GM10248 (cell line): ENCODE results near the gene DTNB.

Experiments
- CTCF ChIA-PET: fragments of 300-600 bp; sonication (Branson Sonifier 250); formaldehyde crosslinking; extraction: SDS; loops from one replicate; lab custom pipeline; 2021; ENCODE audit warnings: antibody characterized with exemption; lab: Yijun Ruan, JAX
- POLR2A ChIA-PET: fragments of 350-650 bp; sonication (Branson Sonifier 250); formaldehyde crosslinking; extraction: SDS; loops from one replicate; lab custom pipeline; 2020; ENCODE audit warnings: antibody characterized with exemption; lab: Yijun Ruan, JAX
- DNase-seq: peaks from one replicate; pipeline ENCODE4 v3.0.0; 2012; ENCODE audit errors: extremely low spot score
- TF ChIP-seq, protein P1 (sequence below): IDR thresholded peaks from 2 replicates; pipeline ENCODE4 v1.5.1; 2012; ENCODE audit warnings: mild to moderate bottlenecking, low read depth; ENCODE audit errors: extremely low read depth, missing control alignments, control extremely low read depth

The DTNB gene

DNA sequence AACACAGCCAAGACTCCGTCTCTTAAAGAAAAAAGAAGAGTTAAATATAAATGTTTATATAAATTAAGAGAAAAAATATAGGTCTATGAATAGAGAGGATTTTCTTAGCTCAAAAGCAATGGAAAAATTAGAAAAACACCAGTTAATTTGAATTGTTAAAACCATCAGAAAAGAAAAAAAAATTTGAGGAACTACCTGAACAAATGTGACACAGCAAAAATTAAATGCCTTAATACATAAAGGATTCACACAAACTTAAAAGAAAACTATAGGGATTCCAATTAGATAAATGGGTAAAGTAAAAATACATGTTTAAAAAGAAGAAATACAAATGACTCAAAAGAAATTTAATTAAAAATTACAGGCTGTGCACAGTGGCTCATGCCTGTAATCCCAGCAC, 183.7 kb downstream of the DTNB start:
- CTCF ChIA-PET: interaction anchor here (1.2 to 1.4 kb wide), 2 partner anchors 9 to 16 kb away, joined by 3 read pairs; no protein-coding TSS in a partner anchor
- POLR2A ChIA-PET: no interaction called here
- TF ChIP-seq, protein P1, sequence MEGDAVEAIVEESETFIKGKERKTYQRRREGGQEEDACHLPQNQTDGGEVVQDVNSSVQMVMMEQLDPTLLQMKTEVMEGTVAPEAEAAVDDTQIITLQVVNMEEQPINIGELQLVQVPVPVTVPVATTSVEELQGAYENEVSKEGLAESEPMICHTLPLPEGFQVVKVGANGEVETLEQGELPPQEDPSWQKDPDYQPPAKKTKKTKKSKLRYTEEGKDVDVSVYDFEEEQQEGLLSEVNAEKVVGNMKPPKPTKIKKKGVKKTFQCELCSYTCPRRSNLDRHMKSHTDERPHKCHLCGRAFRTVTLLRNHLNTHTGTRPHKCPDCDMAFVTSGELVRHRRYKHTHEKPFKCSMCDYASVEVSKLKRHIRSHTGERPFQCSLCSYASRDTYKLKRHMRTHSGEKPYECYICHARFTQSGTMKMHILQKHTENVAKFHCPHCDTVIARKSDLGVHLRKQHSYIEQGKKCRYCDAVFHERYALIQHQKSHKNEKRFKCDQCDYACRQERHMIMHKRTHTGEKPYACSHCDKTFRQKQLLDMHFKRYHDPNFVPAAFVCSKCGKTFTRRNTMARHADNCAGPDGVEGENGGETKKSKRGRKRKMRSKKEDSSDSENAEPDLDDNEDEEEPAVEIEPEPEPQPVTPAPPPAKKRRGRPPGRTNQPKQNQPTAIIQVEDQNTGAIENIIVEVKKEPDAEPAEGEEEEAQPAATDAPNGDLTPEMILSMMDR: no peak
- DNase-seq: no peak

- POLR2A ChIA-PET: no interaction called here
- no peak for DNase-seq
- CTCF ChIA-PET: interaction anchor here (0.8 to 1.3 kb wide), 4 partner anchors 9 to 108 kb away, joined by 3 to 6 read pairs (median 4); no protein-coding TSS in a partner anchor
- TF ChIP-seq, protein P1: no peak
Observed at GRCh38 chr2:25483607-25484266, 189.6 kb downstream of the DTNB start.

DNA sequence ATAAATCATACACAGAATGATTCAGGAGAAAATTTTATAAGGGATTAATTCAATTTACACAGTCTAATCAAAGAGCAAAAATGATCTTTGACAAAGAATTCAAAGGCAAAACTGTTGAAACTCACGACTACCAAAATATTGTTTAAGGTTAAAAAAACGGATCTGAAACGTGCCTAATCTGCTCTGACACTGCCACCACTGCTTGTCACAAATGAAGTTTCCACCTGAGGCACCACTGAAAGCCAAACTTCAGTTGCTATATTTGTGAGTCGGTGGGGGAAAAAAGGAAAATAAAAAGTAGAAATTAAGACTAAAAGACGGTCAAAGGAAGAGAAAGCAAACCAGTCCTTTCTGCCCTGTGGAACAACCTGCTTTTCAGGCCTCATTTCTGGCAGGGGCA, 191.0 kb downstream of the DTNB start:
- POLR2A ChIA-PET: no interaction called here
- CTCF ChIA-PET: interaction anchor here (0.9 to 1.0 kb wide), 3 partner anchors 10 to 140 kb away, joined by 3 to 4 read pairs (median 3); partner anchors contain the start of gene DNMT3A
- no peak for DNase-seq
- TF ChIP-seq, protein P1: no peak

- ChIA-PET CTCF (interaction anchor here (0.9 to 1.5 kb wide), 6 partner anchors 8 to 139 kb away, joined by 3 to 6 read pairs (median 3); partner anchors contain the start of gene DNMT3A), POLR2A (no interaction called here)
- TF ChIP-seq, protein P1: no peak
- DNase-seq: no peak
Observed at GRCh38 chr2:25481381-25482300, 191.7 kb downstream of the DTNB start.

DNA sequence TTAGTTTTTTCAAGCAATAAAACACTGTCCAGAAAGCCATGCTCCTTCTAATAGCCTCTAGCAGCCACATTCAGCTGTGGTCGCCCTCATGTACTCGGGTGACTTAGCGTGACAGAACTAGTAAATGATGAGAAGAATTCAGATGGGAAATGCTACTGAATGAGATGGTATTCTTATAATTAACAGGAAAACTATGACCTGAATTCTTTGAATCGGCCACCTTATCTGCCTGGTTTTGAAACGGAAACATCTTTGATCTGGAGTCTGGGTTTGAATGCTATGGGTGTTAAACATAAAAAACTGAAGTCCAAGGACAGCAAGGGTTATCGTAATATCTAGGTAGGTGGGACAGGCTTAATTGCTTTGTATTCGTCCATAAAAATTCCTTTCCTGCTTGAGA, 192.8 kb downstream of the DTNB start:
- ChIA-PET CTCF (interaction anchor here (1.5 kb wide), 1 partner anchor 9 kb away, joined by 3 read pairs; no protein-coding TSS in a partner anchor), POLR2A (no interaction called here)
- TF ChIP-seq, protein P1: no peak
- no peak for DNase-seq

DNA sequence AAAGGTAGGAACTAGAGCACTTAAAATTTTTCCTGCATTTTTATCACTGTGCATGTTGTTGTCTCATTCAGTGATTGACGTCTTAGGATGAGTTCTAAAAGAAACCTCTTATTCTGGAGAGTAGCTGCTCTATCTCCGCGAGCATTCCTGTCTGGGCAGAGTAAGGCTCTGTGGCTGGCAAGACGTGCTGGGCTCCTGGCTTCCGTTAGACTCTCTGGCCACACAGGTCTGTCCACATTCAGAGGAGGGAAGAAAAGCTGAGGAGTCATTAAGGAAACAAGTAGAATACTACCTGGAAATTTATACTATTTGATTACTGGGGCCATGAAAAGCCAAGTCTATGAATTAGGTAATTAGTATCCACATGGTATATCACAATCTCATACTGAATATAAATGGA, 193.6 kb downstream of the DTNB start:
- ChIA-PET CTCF (interaction anchor here (0.8 to 1.3 kb wide), 3 partner anchors 9 to 51 kb away, joined by 3 to 4 read pairs (median 3); no protein-coding TSS in a partner anchor), POLR2A (no interaction called here)
- TF ChIP-seq, protein P1: no peak
- no peak for DNase-seq
